ENCODE measurements around the gene TOGARAM2. TPM values are rescaled to one million over a fixed set of nuclear protein-coding genes. Genes with fewer than 3 reads are reported as not detected.

TOGARAM2 gene
- polyA plus RNA-seq, 1 donor (not counting 4 experiments of a cell fraction or from before 2014, with no cell fraction given) = 0.10 TPM

DNA sequence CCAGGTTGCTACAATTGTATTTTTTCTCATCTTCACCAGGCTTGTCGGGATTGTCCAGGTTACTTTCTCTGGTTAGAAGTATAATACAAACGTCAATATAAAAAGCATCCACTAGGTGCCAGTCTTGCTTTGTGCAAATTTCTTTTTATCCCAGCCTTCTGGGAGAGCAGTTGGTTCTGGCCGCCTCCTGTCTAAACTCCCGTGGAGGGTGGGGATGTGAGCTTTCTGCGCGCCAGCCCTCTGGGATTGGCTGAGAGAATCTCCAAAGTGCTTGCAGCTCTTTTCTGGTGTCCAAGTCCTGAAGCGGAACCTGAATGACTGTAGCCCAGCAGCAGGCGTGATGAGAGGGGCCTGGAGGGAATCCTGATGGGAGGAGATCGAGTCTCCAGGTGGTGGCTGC, 22.4 kb upstream of the TOGARAM2 start:
- DNase-seq (ENCODE audit: low read depth, low spot score) (no peak), FAIRE-seq (peak; percentile 81)
- Histone ChIP-seq H3K4me1 (ENCODE audit: control insufficient read depth, extremely low read depth, insufficient read depth, low read length) (peaks cover 2% of the 10 kb centered on the region), H3K9me1 (ENCODE audit: control insufficient read depth, extremely low read depth, insufficient read depth, low read length) (no peaks in the 10 kb centered on the region), H3K27ac (ENCODE audit: control insufficient read depth, insufficient read depth, low read length) (no peak overlapping the region), H3K27me3 (ENCODE audit: control insufficient read depth, extremely low read depth, insufficient read depth, low read length) (no peaks in the 10 kb centered on the region), H3K4me3 (ENCODE audit: control insufficient read depth in 2 of 3, extremely low read depth in 1 of 3, insufficient read depth in 2 of 3, low read depth in 1 of 3, low read length in 3 of 3) (no peak overlapping the region), H3K4me2 (ENCODE audit: control insufficient read depth, extremely low read depth, insufficient read depth, low read depth, low read length) (peak overlapping the region; percentile 53), H3K36me3 (ENCODE audit: control insufficient read depth in 2 of 2, extremely low read depth in 1 of 2, insufficient read depth in 2 of 2, low read length in 2 of 2) (no peaks in the 10 kb centered on the region), H3K9me3 (ENCODE audit: control insufficient read depth, low read depth, low read length) (no peaks in the 10 kb centered on the region), H4K20me1 (ENCODE audit: control insufficient read depth, extremely low read depth, insufficient read depth, low read length) (no peaks in the 10 kb centered on the region), H3K9ac (ENCODE audit: control insufficient read depth, extremely low read depth, insufficient read depth, low read length) (no peak overlapping the region), H2AFZ (ENCODE audit: control insufficient read depth, low read length) (peak overlapping the region; percentile 63), H3K79me2 (ENCODE audit: control insufficient read depth, insufficient read depth, low read length) (no peaks in the 10 kb centered on the region)
- dilution Hi-C loops (cut with MboI; ENCODE audit: extremely low pct_ligation_motif_present, low sequenced_read_pairs) = no loop called here
- TF ChIP-seq, protein P1, sequence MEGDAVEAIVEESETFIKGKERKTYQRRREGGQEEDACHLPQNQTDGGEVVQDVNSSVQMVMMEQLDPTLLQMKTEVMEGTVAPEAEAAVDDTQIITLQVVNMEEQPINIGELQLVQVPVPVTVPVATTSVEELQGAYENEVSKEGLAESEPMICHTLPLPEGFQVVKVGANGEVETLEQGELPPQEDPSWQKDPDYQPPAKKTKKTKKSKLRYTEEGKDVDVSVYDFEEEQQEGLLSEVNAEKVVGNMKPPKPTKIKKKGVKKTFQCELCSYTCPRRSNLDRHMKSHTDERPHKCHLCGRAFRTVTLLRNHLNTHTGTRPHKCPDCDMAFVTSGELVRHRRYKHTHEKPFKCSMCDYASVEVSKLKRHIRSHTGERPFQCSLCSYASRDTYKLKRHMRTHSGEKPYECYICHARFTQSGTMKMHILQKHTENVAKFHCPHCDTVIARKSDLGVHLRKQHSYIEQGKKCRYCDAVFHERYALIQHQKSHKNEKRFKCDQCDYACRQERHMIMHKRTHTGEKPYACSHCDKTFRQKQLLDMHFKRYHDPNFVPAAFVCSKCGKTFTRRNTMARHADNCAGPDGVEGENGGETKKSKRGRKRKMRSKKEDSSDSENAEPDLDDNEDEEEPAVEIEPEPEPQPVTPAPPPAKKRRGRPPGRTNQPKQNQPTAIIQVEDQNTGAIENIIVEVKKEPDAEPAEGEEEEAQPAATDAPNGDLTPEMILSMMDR (optimal IDR thresholded peaks at IDR 0.05 in 1 of 3, IDR thresholded peaks at IDR 0.05 in 1 of 3, conservative IDR thresholded peaks at IDR 0.05 in 1 of 3; ENCODE audit: extremely low read depth in 1 of 3, insufficient read depth in 2 of 3, low read length in 3 of 3) = peak; percentile 51 to 63 (median 54)
- TF ChIP-seq EZH2 (IDR thresholded peaks at IDR 0.05; ENCODE audit: low read length) = no peak

- Histone ChIP-seq H3K4me3 (ENCODE audit: control insufficient read depth in 2 of 3, extremely low read depth in 1 of 3, insufficient read depth in 2 of 3, low read depth in 1 of 3, low read length in 3 of 3) (no peak overlapping the region), H3K27me3 (ENCODE audit: control insufficient read depth, extremely low read depth, insufficient read depth, low read length) (no peaks in the 10 kb centered on the region), H3K9ac (ENCODE audit: control insufficient read depth, extremely low read depth, insufficient read depth, low read length) (no peak overlapping the region), H3K79me2 (ENCODE audit: control insufficient read depth, insufficient read depth, low read length) (no peaks in the 10 kb centered on the region), H4K20me1 (ENCODE audit: control insufficient read depth, extremely low read depth, insufficient read depth, low read length) (no peaks in the 10 kb centered on the region), H3K4me1 (ENCODE audit: control insufficient read depth, extremely low read depth, insufficient read depth, low read length) (peaks cover 2% of the 10 kb centered on the region), H2AFZ (ENCODE audit: control insufficient read depth, low read length) (no peak overlapping the region), H3K27ac (ENCODE audit: control insufficient read depth, insufficient read depth, low read length) (no peak overlapping the region), H3K36me3 (ENCODE audit: control insufficient read depth in 2 of 2, extremely low read depth in 1 of 2, insufficient read depth in 2 of 2, low read length in 2 of 2) (no peaks in the 10 kb centered on the region), H3K9me1 (ENCODE audit: control insufficient read depth, extremely low read depth, insufficient read depth, low read length) (no peaks in the 10 kb centered on the region), H3K9me3 (ENCODE audit: control insufficient read depth, low read depth, low read length) (no peaks in the 10 kb centered on the region), H3K4me2 (ENCODE audit: control insufficient read depth, extremely low read depth, insufficient read depth, low read depth, low read length) (no peak overlapping the region)
- dilution Hi-C loops (cut with MboI; ENCODE audit: extremely low pct_ligation_motif_present, low sequenced_read_pairs) = no loop called here
- TF ChIP-seq, protein P1 (optimal IDR thresholded peaks at IDR 0.05 in 1 of 3, IDR thresholded peaks at IDR 0.05 in 1 of 3, conservative IDR thresholded peaks at IDR 0.05 in 1 of 3; ENCODE audit: extremely low read depth in 1 of 3, insufficient read depth in 2 of 3, low read length in 3 of 3) = no peak
- TF ChIP-seq EZH2 (IDR thresholded peaks at IDR 0.05; ENCODE audit: low read length) = no peak
- no peak for FAIRE-seq
- DNase-seq (ENCODE audit: low read depth, low spot score) = no peak
Measured at GRCh38 chr2:28960401-28960800, 20.7 kb upstream of the TOGARAM2 start.

Data from keratinocyte (primary cell).